HG03025 (cell line): ENCODE measurements around the gene KCNK18.
"Not testable (repeated sequence)": the region's sequence is repeated elsewhere in the genome, so short reads cannot be mapped to it uniquely, and the experiment has no call there.

Experiments used
- ATAC-seq: cut with Tn5 transposase; IDR thresholded peaks from one replicate; pipeline ENCODE4 v1.9.1; 2021; ENCODE audit warnings: mild to moderate bottlenecking, moderate library complexity; ENCODE audit not compliant: unreplicated experiment, low FRiP score

The KCNK18 gene

GRCh38 chr10:117169480-117169879 is 27.8 kb upstream of the KCNK18 start:
- no peak for ATAC-seq

GRCh38 chr10:117170244-117170643 is 27.0 kb upstream of the KCNK18 start:
- ATAC-seq, result no peak

- peak; percentile 82 for ATAC-seq
Measured at GRCh38 chr10:117174439-117175214, 22.7 kb upstream of the KCNK18 start.

- peak; percentile 22 for ATAC-seq
Measured at GRCh38 chr10:117175215-117175900, 21.9 kb upstream of the KCNK18 start.

- ATAC-seq, result peak; percentile 54
Measured at GRCh38 chr10:117175901-117176534, 21.3 kb upstream of the KCNK18 start.

- no peak for ATAC-seq
Measured at GRCh38 chr10:117178190-117178589, 19.1 kb upstream of the KCNK18 start.

GRCh38 chr10:117184296-117184695 is 13.0 kb upstream of the KCNK18 start:
- no peak for ATAC-seq

- ATAC-seq, result no peak
Measured at GRCh38 chr10:117184821-117185220, 12.5 kb upstream of the KCNK18 start.

GRCh38 chr10:117185817-117186216 is 11.5 kb upstream of the KCNK18 start:
- ATAC-seq, result not testable (repeated sequence)

GRCh38 chr10:117186832-117187615 is 10.3 kb upstream of the KCNK18 start:
- no peak for ATAC-seq

GRCh38 chr10:117188371-117188770 is 8.9 kb upstream of the KCNK18 start:
- ATAC-seq, result no peak

GRCh38 chr10:117189557-117189956 is 7.7 kb upstream of the KCNK18 start:
- no peak for ATAC-seq

GRCh38 chr10:117198088-117198487 is 799 bp downstream of the KCNK18 start:
- no peak for ATAC-seq

GRCh38 chr10:117201826-117202225 is 4.5 kb downstream of the KCNK18 start:
- ATAC-seq, result no peak

- ATAC-seq, result no peak
Measured at GRCh38 chr10:117204316-117204715, 7.0 kb downstream of the KCNK18 start.

- no peak for ATAC-seq
Measured at GRCh38 chr10:117212176-117212575, 14.9 kb downstream of the KCNK18 start.

GRCh38 chr10:117214401-117214800 is 17.1 kb downstream of the KCNK18 start:
- no peak for ATAC-seq

- no peak for ATAC-seq
Measured at GRCh38 chr10:117215079-117215478, 17.8 kb downstream of the KCNK18 start.

GRCh38 chr10:117216028-117216427 is 18.7 kb downstream of the KCNK18 start:
- ATAC-seq, result no peak

- ATAC-seq, result peak; percentile 78
Measured at GRCh38 chr10:117216611-117217195, 19.4 kb downstream of the KCNK18 start.
